ENCODE measurements around the gene CLCNKA.
"Not testable (repeated sequence)": the region's sequence is repeated elsewhere in the genome, so short reads cannot be mapped to it uniquely, and the experiment has no call there.

CLCNKA gene

DNA sequence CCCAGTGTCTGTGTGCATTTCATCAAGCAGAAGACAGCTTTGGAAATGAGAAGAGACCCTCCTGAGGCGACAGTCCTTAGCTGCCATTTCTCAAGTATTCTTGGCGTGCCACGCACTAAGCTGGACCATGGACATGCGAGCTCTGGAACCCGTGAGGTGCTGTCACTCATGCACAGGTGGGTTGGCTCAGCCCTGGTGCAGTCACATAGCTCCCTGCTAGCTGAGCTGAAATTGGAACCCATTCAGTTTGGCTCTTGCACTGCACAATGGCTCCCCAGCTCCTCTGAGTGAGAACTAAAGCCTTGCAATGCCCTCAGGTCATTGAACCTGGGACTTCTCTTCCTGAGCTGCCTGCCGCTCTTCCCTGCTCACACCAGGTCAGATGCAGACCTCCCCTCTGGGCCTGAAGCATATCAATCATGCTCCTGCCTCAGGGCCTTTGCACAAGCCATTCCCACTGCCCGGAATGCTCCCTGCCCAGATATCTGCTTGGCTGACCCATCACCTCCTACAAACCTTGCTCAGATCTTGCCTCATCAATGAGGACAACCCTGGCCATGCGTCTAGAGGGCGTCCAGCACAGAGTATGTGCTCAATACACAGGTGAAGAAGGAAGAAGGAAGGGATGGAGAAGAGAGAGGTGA is 24.1 kb upstream of the CLCNKA start:
- no peak for DNase-seq (ENCODE audit: low spot score)

DNA sequence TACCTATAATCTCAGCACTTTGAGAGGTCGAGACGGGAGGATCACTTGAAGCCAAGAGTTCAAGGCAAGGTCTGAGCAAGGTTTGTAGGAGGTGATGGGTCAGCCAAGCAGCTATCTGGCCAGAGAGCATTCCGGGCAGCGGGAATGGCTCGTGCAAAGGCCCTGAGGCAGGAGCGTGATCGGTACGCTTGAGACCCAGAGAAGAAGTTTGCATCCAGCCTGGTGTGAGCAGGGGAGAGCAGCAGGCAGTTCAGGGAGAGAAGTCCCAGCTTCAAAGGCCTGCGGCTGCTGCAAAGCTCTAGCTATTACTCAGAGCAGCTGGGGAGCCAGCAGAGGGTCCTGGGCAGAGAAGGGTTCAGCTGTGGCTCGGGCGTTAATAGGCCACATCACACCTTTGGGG is 22.9 kb upstream of the CLCNKA start:
- DNase-seq (ENCODE audit: low spot score), result no peak

GRCh38 chr1:16001274-16001673 is 20.6 kb upstream of the CLCNKA start:
- not testable (repeated sequence) for DNase-seq (ENCODE audit: low spot score)

DNA sequence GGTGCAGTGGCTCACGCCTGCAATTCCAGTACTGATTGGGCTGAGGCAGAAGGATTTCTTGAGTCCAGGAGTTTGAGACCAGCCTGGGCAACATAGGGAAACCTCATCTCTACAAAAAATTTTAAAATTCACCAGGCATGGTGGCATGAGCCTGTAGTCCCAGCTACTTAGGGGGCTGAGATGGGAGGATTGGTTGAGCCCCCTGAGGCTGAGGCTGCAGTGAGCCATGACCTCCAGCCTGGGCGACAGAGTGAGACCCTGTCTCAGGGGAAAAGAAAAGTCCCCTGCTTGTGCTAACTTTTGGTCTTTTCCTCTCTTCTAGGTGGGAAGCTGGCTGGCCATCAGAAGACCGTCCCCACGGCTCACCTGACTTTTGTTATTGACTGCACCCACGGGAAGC is 16.2 kb upstream of the CLCNKA start:
- no peak for DNase-seq (ENCODE audit: low spot score)

DNA sequence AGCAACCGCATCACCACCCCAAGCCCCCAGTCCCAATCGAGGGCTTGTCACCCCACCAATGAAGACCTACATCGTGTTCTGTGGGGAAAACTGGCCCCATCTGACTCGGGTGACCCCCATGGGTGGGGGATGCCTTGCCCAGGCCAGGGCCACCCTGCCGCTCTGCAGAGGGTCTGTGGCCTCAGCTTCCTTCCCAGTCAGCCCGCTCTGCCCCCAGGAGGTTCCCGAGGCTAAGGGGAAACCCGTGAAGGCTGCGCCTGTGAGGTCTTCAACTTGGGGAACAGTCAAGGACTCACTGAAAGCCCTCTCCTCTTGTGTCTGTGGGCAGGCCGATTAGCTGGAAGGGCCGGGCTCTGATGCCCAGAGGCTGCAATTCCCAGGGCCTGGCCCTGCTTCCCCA is 15.8 kb upstream of the CLCNKA start:
- no peak for DNase-seq (ENCODE audit: low spot score)

DNA sequence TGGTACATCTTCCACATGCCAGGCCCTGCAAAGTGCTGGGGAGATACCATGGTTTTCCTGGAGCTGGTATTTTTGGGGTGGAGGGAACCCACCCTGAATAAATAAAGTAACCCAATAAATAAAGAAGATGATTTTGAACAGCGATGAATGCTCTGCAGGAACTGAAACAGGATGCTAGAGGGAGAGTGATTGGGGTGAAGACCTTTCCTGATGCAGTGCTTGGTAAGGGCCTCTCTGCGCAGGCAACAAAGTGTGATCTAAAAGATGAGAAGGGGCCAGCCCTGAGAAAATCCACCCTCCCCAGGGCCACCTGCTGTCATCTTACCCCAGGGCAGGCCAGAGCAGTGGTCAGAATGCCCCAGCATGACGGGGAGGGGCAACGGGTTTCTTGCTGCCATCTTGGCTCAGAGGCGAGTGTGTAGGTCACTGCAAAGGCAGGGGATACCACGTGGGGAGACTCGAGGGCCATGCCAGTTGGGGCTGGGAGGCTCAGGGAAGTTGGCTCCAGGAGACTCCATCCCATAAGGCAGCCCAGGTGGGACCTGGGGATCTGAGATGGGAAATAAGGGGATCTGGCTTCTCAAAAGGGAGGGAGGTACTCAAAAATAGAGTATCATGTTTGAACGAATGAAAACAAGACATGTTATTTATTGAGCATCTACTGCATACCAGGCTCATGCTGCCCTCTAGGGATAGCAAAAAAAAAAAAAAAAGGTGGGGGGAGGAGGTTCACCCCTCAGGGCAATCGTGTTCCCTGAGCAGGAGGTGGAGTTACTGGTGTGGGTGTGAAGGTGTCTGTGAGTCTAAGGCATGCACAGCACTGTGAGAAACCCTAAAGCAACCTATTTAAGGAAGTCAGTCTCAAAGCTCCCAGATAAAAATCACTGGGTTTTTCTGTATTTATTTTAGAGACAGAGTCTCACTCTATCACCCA is 15.0 kb upstream of the CLCNKA start:
- DNase-seq (ENCODE audit: low spot score), result no peak

DNA sequence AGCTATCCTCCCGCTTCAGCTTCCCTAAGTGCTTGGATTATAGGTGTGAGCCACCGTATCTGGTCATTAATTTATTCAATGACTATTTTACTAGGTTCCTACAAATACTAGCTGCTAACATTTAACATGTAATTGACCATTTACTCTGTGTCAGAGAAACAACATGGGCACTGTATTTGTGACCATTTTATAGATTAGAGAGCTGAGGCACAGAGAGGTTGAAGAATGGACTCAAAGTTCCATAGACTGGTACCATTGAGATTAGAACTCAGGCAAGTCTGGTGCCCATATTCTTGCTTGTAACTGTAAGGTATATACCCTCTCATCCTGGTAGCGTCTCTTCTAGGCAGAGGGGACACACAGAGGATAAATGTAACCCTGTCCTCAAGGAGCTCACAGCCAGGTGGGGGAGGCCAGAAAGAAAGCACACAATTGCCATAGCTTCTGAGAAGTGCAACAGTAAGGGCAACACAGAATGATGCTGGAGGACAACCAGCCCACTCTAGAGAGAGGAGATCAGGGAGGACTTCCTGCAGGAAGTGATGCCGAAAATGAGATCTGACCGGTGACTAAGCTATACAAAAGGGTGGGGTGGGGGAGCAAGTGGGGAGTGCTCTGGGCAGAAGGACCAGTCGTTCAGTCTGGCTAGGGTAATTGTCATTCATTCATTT is 14.0 kb upstream of the CLCNKA start:
- DNase-seq (ENCODE audit: low spot score), result no peak

DNA sequence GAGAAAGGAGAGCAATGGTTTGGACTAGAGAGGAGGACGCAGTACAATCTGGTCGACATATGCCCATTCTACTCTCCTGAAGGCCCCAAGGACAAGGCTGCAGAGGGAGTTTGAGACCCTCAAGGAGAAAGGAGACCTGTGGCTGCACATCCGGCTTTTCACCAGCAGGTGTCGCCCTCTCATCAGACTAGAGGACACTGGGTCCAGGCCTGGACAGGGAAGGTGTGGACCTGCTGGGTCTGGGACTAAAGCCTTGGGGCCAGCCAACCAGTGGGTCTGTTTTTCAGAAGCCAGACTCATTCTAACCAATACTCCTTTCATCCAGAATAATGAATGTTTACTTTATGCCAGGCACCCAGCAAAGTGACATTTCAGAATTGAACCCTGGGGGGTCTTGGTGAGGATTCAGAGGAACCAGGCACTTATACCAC is 12.8 kb upstream of the CLCNKA start:
- peak; percentile 61 for DNase-seq (ENCODE audit: low spot score)

DNA sequence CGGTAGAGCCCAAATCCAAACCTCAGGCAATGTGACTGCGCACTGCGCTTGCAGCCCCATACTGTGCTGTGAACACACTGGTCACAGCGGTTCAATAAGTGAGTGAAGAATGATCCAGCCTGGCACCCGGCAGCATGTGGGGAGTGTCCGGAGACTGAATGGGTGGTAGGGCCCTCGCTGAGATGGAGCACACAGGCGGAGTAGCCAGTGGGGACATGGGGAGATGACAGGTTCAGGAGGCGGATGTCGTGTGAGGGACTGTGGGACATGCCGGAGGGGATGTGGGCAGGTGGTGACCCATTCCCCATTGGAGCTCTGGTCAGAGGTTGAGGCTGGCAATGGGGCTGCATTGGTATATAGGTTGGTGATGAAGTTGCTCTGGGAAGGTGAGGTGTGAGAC is 12.2 kb upstream of the CLCNKA start:
- DNase-seq (ENCODE audit: low spot score), result no peak

GRCh38 chr1:16010837-16011236 is 11.0 kb upstream of the CLCNKA start:
- DNase-seq (ENCODE audit: low spot score), result no peak

- no peak for DNase-seq (ENCODE audit: low spot score)
Measured at GRCh38 chr1:16011936-16012589, 9.8 kb upstream of the CLCNKA start.

DNA sequence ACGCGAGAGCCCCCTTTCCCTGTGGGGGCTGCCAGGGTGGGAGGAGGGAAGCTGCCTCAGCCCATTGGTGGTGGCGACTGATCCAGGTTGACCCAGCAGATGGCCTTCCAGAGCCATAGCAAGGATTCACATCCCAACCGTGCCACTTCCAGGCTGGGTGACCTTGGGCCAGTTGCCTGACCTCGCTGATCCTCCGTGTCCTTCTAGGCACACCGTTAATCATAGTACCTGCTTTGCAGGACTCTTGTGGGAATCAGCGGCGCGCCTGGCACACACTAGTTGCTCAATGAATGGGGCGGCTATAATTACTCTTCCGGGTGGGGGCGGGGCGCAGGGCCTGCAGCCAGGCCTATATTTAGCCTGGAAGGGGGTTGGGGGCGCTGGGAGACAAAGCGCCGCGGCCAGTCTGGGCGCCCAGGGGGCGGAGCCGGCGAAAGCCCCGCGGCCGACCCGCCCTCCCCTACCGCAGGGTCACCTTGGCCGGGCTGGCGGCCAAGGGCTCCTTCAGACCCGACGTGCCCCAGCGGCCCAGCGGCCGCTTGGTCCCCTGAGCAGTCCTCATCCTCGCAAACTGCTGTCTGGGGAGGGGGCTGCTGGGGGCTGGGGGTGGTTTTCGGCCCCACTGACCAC is 9.1 kb upstream of the CLCNKA start:
- no peak for DNase-seq (ENCODE audit: low spot score)

DNA sequence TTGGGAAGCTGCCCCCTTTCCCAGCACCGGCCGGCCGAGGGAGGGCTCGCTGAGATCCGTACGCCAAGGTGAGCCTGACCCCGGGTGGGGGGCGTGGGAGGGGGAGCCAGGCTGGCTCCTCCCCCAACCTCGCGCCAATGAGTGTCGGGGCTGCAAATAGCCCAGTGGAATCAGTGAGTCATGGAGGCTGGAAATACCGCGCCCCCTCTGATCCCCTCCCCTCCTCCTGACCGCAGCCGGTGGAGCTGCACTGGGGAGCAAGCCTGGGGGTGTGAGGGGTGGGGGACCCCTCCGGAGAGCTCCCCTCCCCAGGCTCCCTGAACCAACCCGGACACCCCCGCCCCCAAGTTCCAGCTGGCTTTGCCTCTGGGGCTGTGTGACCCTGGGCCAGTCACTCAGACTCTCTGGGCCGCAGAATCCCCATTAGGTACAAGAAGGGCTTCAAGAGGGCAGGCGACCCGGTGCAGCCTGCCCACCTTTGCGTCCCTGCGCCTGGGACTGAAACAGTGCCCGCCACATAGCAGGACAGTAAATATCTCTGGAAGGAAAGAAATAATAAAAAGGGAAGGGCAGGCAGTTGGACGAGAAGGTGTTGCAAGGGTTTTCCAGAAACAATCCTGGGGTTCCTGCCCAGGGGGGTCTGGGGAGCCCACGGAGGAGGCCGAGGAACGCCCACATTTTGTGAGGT is 8.5 kb upstream of the CLCNKA start:
- DNase-seq (ENCODE audit: low spot score), result no peak

GRCh38 chr1:16013908-16014258 is 8.0 kb upstream of the CLCNKA start:
- DNase-seq (ENCODE audit: low spot score), result no peak

- no peak for DNase-seq (ENCODE audit: low spot score)
Measured at GRCh38 chr1:16014509-16015482, 7.0 kb upstream of the CLCNKA start.

DNA sequence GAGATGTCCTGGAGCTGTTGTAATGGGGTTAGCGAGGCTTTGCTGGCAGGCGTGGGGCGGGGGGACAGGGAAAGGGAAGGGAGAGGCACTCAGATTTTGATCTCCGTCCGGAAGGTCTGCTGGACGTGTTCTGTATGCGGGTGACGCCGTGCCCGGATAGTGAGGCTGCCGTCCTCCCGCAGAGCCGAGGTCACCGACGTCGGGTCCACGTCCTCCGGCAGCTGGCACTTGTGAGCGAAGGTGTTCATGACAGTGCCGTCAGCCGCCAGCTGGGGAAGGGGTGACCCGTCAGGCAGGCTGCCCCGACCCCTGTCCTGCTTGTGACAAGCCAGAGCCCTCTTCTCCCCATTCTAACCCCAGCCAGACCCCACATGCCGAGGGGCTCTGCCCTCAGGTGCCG is 6.3 kb upstream of the CLCNKA start:
- DNase-seq (ENCODE audit: low spot score), result no peak

- no peak for DNase-seq (ENCODE audit: low spot score)
Measured at GRCh38 chr1:16015960-16016901, 5.6 kb upstream of the CLCNKA start.

GRCh38 chr1:16017076-16017460 is 4.8 kb upstream of the CLCNKA start:
- DNase-seq (ENCODE audit: low spot score), result no peak

Data from pons (tissue), 1 donor.